Common myeloid progenitor, CD34-positive (primary cell): ENCODE data around the gene CYP27B1.

Source experiments
- CTCF ChIA-PET: fragments of 350-600 bp; sonication (Branson Sonifier 250); formaldehyde crosslinking; loops from one replicate; lab custom pipeline; 2021; ENCODE audit warnings: antibody characterized with exemption; lab: Charles Lee
- POLR2A ChIA-PET: fragments of 350-600 bp; sonication (Branson Sonifier 250); formaldehyde crosslinking; loops from one replicate; lab custom pipeline; 2021; ENCODE audit warnings: antibody characterized with exemption; lab: Charles Lee
- DNase-seq, 3 donors: peaks; one replicate each; pipeline versions ENCODE4 v3.0.0 to v3.0.0-alpha.2; 2013
- H3K27ac ChIP-seq, 2 experiments: 1 replicate in 1 of 2; 2 replicates in 1 of 2; pipeline ENCODE4 v1.7.0; 2013; ENCODE audit warnings: inconsistent platforms in 2 of 2, low read length in 2 of 2, mild to moderate bottlenecking in 2 of 2, low read depth in 1 of 2, moderate library complexity in 1 of 2; ENCODE audit not compliant: severe bottlenecking in 2 of 2, insufficient read depth in 1 of 2, poor library complexity in 1 of 2
- H3K27me3 ChIP-seq, 5 experiments: replicated peaks in 2 of 5; 1 replicate in 3 of 5; 2 replicates in 2 of 5; pipeline versions ENCODE4 v1.6.1 to v1.7.0; 2013; ENCODE audit warnings: low read length in 4 of 5, mild to moderate bottlenecking in 2 of 5, moderate library complexity in 2 of 5, inconsistent platforms in 1 of 5; ENCODE audit not compliant: insufficient read depth in 5 of 5, control insufficient read depth in 4 of 5
- H3K36me3 ChIP-seq, 4 experiments: 1 replicate in 2 of 4; 2 replicates in 2 of 4; pipeline versions ENCODE4 v1.6.1 to v1.7.0; 2013; ENCODE audit warnings: low read length in 3 of 4, control low read depth in 1 of 4, mild to moderate bottlenecking in 1 of 4; ENCODE audit not compliant: control insufficient read depth in 4 of 4, insufficient read depth in 4 of 4
- H3K4me1 ChIP-seq, 4 experiments: 1 replicate in 3 of 4; 2 replicates in 1 of 4; pipeline versions ENCODE4 v1.6.1 to v1.7.1; 2013; ENCODE audit warnings: low read length in 3 of 4, mild to moderate bottlenecking in 3 of 4, control low read depth in 1 of 4, inconsistent platforms in 1 of 4, moderate library complexity in 1 of 4; ENCODE audit not compliant: control insufficient read depth in 4 of 4, insufficient read depth in 4 of 4; ENCODE audit errors: control extremely low read depth in 1 of 4
- H3K4me3 ChIP-seq, 7 experiments: 1 replicate in 4 of 7; 2 replicates in 3 of 7; pipeline versions ENCODE4 v1.5.1 to v1.7.0; 2013; ENCODE audit warnings: mild to moderate bottlenecking in 7 of 7, low read length in 6 of 7, moderate library complexity in 6 of 7, inconsistent platforms in 2 of 7, low read depth in 2 of 7, control low read depth in 1 of 7; ENCODE audit not compliant: insufficient read depth in 4 of 7, control insufficient read depth in 1 of 7; ENCODE audit errors: extremely low read depth in 1 of 7
- H3K9me3 ChIP-seq, 5 experiments: 1 replicate in 4 of 5; 2 replicates in 1 of 5; pipeline versions ENCODE4 v1.6.1 to v1.7.1; 2013; ENCODE audit warnings: low read length in 4 of 5, mild to moderate bottlenecking in 2 of 5, inconsistent platforms in 1 of 5, low read depth in 1 of 5, moderate library complexity in 1 of 5; ENCODE audit not compliant: control insufficient read depth in 4 of 5, insufficient read depth in 2 of 5; ENCODE audit errors: control extremely low read depth in 1 of 5
- WGBS: methylation state at CpG from one replicate; pipeline ENCODE4 v1.1.5; 2013; ENCODE audit not compliant: insufficient coverage; 5-methylcytosine and 5-hydroxymethylcytosine counted together

Gene CYP27B1

GRCh38 chr12:57780284-57780897 lies 13.5 kb upstream of the CYP27B1 start:
- peaks cover 0 to 16% (median 5%) of the 10 kb centered on the region in 4 experiments for H3K36me3 ChIP-seq
- DNase-seq = no peak
- POLR2A ChIA-PET = no interaction called here
- no peaks in the 10 kb centered on the region for H3K27me3 ChIP-seq
- 100% methylated on average over 2 of the region's 4 CpGs for WGBS
- CTCF ChIA-PET = interaction anchor here (0.9 to 10.4 kb wide), 7 partner anchors 8 to 123 kb away, joined by 3 to 74 read pairs (median 5); partner anchors contain the start of genes CYP27B1, EEF1AKMT3, METTL1 and TSPAN31
- H3K27ac ChIP-seq = no peak overlapping the region
- H3K9me3 ChIP-seq = no peaks in the 10 kb centered on the region
- H3K4me1 ChIP-seq = peaks cover 9 to 34% (median 31%) of the 10 kb centered on the region in 4 experiments
- H3K4me3 ChIP-seq = no peak overlapping the region

DNA sequence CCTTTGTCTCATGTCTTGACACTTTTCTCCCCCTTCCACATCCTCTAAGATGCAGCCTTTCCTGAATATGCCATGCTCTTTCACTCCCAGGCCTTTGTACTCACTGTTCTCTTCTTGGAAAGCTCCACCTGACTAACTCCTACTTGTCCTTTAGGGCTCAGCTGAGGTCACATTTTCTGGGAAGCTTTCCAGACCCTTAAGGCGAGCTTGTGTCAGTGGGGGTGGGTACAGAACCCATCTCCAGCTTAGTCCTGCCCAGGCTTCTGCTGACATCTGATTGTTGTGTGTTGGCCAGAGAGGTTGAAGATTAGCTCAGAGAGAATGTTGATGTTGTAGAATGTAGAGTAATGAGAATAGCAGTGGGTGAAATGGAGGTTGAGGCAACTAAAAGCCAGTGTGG lies 12.9 kb upstream of the CYP27B1 start:
- peaks cover 0 to 16% (median 2%) of the 10 kb centered on the region in 4 experiments for H3K36me3 ChIP-seq
- H3K4me1 ChIP-seq = peaks cover 9 to 34% (median 31%) of the 10 kb centered on the region in 4 experiments
- ChIA-PET POLR2A (no interaction called here), CTCF (interaction anchor here (0.6 to 10.4 kb wide), 6 partner anchors 18 to 443 kb away, joined by 3 to 74 read pairs (median 4); no protein-coding TSS in a partner anchor)
- no peak overlapping the region for H3K27ac ChIP-seq
- no peak for DNase-seq
- no peaks in the 10 kb centered on the region for H3K27me3 ChIP-seq
- 100% methylated on average over 1 of the region's 1 CpG for WGBS
- H3K9me3 ChIP-seq = no peaks in the 10 kb centered on the region
- H3K4me3 ChIP-seq = no peak overlapping the region

DNA sequence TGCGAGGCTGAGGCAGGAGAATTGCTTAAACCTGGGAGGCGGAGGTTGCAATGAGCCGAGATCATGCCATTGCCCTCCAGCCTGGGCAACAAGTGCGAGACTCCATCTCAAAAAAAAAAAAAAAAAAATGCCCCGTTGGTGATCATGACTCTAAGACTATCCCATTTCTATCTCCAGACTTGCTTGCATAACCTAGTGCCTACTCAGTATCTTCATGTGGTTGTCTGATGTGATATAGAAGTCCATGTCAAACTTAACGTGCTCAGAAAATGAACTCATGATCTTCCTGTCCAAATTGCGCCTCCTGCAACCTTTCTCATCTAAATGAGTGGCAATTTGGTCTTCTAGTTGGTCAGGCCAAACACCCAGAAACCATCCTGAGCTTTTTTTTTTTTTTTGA lies 11.0 kb upstream of the CYP27B1 start:
- POLR2A ChIA-PET = no interaction called here
- Histone ChIP-seq H3K36me3 (peaks cover 0 to 12% (median 2%) of the 10 kb centered on the region in 4 experiments), H3K27me3 (no peaks in the 10 kb centered on the region), H3K9me3 (no peaks in the 10 kb centered on the region), H3K4me3 (no peak overlapping the region), H3K4me1 (peaks cover 9 to 28% (median 22%) of the 10 kb centered on the region in 4 experiments), H3K27ac (no peak overlapping the region)
- WGBS = 100% methylated on average over 4 of the region's 7 CpGs
- CTCF ChIA-PET = interaction anchor here (0.9 to 10.4 kb wide), 4 partner anchors 16 to 125 kb away, joined by 3 to 74 read pairs (median 6); no protein-coding TSS in a partner anchor
- no peak for DNase-seq

GRCh38 chr12:57777367-57777766 lies 10.5 kb upstream of the CYP27B1 start:
- POLR2A ChIA-PET = no interaction called here
- Histone ChIP-seq H3K4me1 (peaks cover 9 to 33% (median 23%) of the 10 kb centered on the region in 4 experiments), H3K36me3 (peaks cover 0 to 12% (median 2%) of the 10 kb centered on the region in 4 experiments), H3K27ac (no peak overlapping the region), H3K4me3 (no peak overlapping the region), H3K27me3 (no peaks in the 10 kb centered on the region), H3K9me3 (no peaks in the 10 kb centered on the region)
- WGBS = 97% methylated on average over 4 of the region's 7 CpGs
- CTCF ChIA-PET = interaction anchor here (0.9 to 10.4 kb wide), 3 partner anchors 11 to 25 kb away, joined by 3 to 74 read pairs (median 6); no protein-coding TSS in a partner anchor
- no peak for DNase-seq

GRCh38 chr12:57776247-57776587 lies 9.3 kb upstream of the CYP27B1 start:
- DNase-seq = no peak
- Histone ChIP-seq H3K4me1 (peaks cover under 1 to 28% (median 20%) of the 10 kb centered on the region in 4 experiments), H3K4me3 (no peak overlapping the region), H3K27me3 (no peaks in the 10 kb centered on the region), H3K36me3 (peaks cover 0 to 12% (median 2%) of the 10 kb centered on the region in 4 experiments), H3K27ac (no peak overlapping the region), H3K9me3 (no peaks in the 10 kb centered on the region)
- CTCF ChIA-PET = interaction anchor here (2.5 to 10.4 kb wide), 2 partner anchors 14 to 19 kb away, joined by 15 to 74 read pairs; no protein-coding TSS in a partner anchor
- POLR2A ChIA-PET = no interaction called here
- 92% methylated on average over 2 of the region's 2 CpGs for WGBS

- DNase-seq = no peak
- ChIA-PET POLR2A (no interaction called here), CTCF (interaction anchor here (2.5 to 10.4 kb wide), 2 partner anchors 14 to 19 kb away, joined by 15 to 74 read pairs; no protein-coding TSS in a partner anchor)
- Histone ChIP-seq H3K4me3 (no peak overlapping the region), H3K4me1 (peaks cover 2 to 28% (median 20%) of the 10 kb centered on the region in 4 experiments), H3K27ac (no peak overlapping the region), H3K9me3 (no peaks in the 10 kb centered on the region), H3K36me3 (peaks cover 0 to 14% (median 2%) of the 10 kb centered on the region in 4 experiments), H3K27me3 (no peaks in the 10 kb centered on the region)
- WGBS = 100% methylated on average over 3 of the region's 4 CpGs
These were observed 8.8 kb upstream of the CYP27B1 start for GRCh38 chr12:57775563-57776246.
